ENCODE results near the gene KCNAB2.

KCNAB2 gene

DNA sequence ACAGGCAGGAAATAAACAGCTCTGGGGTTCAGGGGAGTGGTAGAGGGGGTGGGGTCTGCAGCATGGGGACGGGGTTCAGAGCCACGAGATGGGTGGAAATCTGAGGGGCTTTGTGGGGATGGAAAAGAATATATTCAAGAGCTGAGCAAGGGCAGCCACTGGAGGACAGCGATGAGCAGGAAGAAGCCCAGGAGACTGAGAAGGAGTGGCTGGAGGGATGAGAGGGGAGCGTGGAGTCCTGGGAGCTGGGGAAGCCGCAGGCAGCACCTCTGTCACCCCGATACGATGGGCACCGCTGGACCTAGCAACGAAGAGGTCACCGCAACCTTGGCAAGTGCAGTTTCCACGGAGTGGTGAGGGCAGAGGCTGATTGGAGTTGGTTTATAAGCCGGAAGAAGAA, 10.0 kb upstream of the KCNAB2 start:
- CTCF ChIA-PET, result interaction anchor here (1.0 to 2.9 kb wide), 3 partner anchors 8 to 327 kb away, joined by 3 to 12 read pairs (median 3); partner anchors contain the start of gene KCNAB2
- POLR2A ChIA-PET, result no interaction called here
- TF ChIP-seq, protein P1, sequence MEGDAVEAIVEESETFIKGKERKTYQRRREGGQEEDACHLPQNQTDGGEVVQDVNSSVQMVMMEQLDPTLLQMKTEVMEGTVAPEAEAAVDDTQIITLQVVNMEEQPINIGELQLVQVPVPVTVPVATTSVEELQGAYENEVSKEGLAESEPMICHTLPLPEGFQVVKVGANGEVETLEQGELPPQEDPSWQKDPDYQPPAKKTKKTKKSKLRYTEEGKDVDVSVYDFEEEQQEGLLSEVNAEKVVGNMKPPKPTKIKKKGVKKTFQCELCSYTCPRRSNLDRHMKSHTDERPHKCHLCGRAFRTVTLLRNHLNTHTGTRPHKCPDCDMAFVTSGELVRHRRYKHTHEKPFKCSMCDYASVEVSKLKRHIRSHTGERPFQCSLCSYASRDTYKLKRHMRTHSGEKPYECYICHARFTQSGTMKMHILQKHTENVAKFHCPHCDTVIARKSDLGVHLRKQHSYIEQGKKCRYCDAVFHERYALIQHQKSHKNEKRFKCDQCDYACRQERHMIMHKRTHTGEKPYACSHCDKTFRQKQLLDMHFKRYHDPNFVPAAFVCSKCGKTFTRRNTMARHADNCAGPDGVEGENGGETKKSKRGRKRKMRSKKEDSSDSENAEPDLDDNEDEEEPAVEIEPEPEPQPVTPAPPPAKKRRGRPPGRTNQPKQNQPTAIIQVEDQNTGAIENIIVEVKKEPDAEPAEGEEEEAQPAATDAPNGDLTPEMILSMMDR (IDR thresholded peaks at IDR 0.05; ENCODE audit: control extremely low read depth, extremely low read depth, low read depth, missing control alignments), result no peak
- DNase-seq (ENCODE audit: extremely low spot score), result no peak

DNA sequence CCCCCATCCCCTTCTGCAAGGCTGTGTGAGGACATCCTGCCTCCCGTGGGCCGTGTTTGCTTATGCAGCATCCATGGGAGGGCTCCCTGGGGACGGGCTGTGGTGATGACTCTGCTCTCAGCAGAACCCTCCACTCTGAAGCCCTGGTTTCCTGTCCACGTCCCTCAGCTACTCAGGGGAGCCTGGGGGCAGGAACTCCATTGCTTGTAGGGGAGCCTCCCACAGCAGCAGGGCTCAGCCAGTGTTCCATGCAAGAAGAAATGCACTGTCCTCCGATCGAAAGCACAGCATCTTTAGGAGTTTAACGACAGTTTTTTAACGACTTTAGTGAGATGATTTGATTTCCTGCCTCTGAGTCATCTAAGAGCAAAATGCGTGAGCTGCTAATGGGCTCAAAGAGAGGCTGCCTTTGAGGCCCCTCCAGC, 8.3 kb upstream of the KCNAB2 start:
- POLR2A ChIA-PET, result interaction anchor here (0.7 kb wide), 1 partner anchor 90 kb away, joined by 6 read pairs; no protein-coding TSS in a partner anchor

DNA sequence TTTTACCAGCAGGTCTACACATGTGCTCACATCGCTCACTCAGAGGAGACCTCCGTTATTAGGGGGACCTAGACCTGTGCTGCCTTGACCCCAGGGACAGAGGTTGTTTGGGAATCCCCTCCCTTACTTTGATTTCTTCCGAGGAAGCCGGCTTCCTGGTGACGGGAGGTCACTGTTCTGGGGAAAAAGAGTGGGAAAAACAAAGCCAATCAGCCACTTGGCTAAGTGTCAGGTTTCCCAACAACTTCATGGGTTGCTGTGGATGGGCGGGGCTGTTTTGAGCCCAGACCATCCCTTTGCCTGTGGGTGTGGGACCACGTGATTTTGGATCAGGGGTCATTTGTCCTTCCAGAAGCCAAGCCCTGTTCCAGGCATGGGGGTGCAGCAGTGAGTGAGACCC, 7.1 kb upstream of the KCNAB2 start:
- no peak for DNase-seq (ENCODE audit: extremely low spot score)
- TF ChIP-seq, protein P1 (IDR thresholded peaks at IDR 0.05; ENCODE audit: control extremely low read depth, extremely low read depth, low read depth, missing control alignments), result no peak
- POLR2A ChIA-PET, result no interaction called here
- CTCF ChIA-PET, result no interaction called here

More for the DNA sequence above, 8.3 kb upstream of the KCNAB2 start:
- peak; percentile 59 for DNase-seq (ENCODE audit: extremely low spot score)
- TF ChIP-seq, protein P1 (IDR thresholded peaks at IDR 0.05; ENCODE audit: control extremely low read depth, extremely low read depth, low read depth, missing control alignments), result no peak
- CTCF ChIA-PET, result interaction anchor here (1.2 kb wide), 1 partner anchor 9 kb away, joined by 3 read pairs; no protein-coding TSS in a partner anchor

DNA sequence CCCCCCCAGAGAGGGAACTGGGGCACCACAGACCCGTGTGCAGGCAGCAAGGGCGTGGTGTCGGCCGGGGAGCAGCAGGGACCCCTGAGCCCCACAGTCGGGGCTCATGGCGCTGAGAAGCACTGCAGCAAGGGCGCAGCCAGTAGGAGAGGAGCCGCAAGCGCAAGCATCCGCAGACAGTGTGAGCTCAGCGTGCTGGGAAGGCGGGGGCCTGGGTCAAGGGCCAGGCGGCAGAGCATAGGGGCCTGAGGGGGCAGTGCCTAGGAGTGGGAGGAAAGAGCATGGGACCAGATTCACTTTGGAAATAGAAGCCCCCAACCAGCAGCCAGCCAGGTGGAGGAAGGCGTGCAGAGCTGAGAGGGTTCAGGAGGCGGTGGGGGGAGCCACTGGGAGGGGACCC, 6.7 kb upstream of the KCNAB2 start:
- ChIA-PET POLR2A (no interaction called here), CTCF (no interaction called here)
- TF ChIP-seq, protein P1 (IDR thresholded peaks at IDR 0.05; ENCODE audit: control extremely low read depth, extremely low read depth, low read depth, missing control alignments), result no peak
- no peak for DNase-seq (ENCODE audit: extremely low spot score)

DNA sequence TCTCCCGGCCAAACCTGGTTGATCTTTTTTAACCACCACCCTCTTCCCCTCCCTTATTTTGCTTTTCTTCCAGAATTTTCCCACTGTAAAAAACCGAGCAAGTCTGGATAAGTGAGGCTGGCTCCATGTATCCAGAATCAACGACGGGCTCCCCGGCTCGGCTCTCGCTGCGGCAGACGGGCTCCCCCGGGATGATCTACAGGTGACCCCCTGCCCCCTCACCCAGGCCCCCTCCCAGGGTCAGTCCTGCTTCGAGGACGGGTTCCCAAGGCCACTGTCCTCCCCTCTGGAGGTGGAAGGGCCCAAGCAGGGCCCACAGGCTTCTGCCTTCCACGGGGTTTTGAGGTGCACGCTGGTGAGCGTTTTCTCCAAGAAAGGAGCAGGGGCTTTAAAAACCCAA, 5.2 kb upstream of the KCNAB2 start:
- TF ChIP-seq, protein P1 (IDR thresholded peaks at IDR 0.05; ENCODE audit: control extremely low read depth, extremely low read depth, low read depth, missing control alignments), result no peak
- CTCF ChIA-PET, result no interaction called here
- POLR2A ChIA-PET, result no interaction called here

DNA sequence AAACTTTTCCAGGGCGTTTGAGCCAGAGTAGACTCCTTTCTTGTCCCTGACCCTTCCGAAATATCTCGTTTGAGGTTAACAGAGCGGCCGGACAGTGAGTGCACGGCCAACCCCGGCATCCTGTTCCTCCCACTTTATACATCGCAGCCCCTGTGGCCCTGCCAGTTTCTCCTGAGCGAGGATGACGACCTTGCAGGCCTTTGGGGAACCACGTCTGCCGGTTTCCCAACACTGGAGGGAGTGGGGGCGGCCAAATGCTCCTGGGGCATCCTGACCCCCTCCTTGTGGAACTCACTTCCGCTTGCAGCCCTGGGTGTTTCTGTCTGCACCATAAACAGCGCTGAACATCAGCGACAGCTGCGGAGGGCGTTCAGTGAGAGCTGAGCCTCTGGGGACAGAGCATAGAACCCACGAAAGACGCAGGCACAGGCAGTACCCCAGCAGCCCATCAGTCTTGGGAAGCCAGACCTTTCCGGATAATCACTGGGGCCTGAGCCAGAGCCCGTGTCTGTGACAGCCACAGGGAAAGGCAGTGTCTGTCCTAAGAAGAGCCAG, 4.8 kb upstream of the KCNAB2 start:
- CTCF ChIA-PET, result interaction anchor here (1.0 kb wide), 1 partner anchor 29 kb away, joined by 3 read pairs; no protein-coding TSS in a partner anchor

More for the DNA sequence above, 5.2 kb upstream of the KCNAB2 start:
- no peak for DNase-seq (ENCODE audit: extremely low spot score)

More for the DNA sequence above, 4.8 kb upstream of the KCNAB2 start:
- DNase-seq (ENCODE audit: extremely low spot score), result no peak
- TF ChIP-seq, protein P1 (IDR thresholded peaks at IDR 0.05; ENCODE audit: control extremely low read depth, extremely low read depth, low read depth, missing control alignments), result no peak
- POLR2A ChIA-PET, result no interaction called here
